Caco-2 (cell line): ENCODE results near the gene TCAF1. TPM values are rescaled to one million over a fixed set of nuclear protein-coding genes. Genes with fewer than 3 reads are reported as not detected.

Source experiments
- BruUV-seq: library from RNA; stranded (reverse); fragments of 400-500 nt; replicated peaks from 2 replicates; lab custom pipeline; 2021; lab: Mats Ljungman, UMichigan
- CTCF ChIA-PET: fragments of 300-600 bp; sonication (Branson Sonifier 250); formaldehyde crosslinking; loops from one replicate; lab custom pipeline; 2022; ENCODE audit warnings: antibody characterized with exemption; lab: Charles Lee
- POLR2A ChIA-PET: fragments of 300-600 bp; sonication (Branson Sonifier 250); formaldehyde crosslinking; loops from one replicate; lab custom pipeline; 2022; ENCODE audit warnings: antibody characterized with exemption; lab: Charles Lee
- DNase-seq, 2 experiments: peaks; one replicate each; pipeline versions ENCODE4 v3.0.0 to v3.0.0-alpha.2; 2020 to 2022
- H3K27me3 ChIP-seq: replicated peaks from 2 replicates; pipeline ENCODE4 v1.6.0; 2011; ENCODE audit warnings: low read length; ENCODE audit not compliant: control insufficient read depth, insufficient read depth
- H3K36me3 ChIP-seq: 2 replicates; pipeline ENCODE4 v1.5.1; 2011; ENCODE audit warnings: low read length; ENCODE audit not compliant: control insufficient read depth, insufficient read depth
- H3K4me1 ChIP-seq: fragments of 250-450 bp; sonication (Bioruptor Pico); 2 replicates; pipeline ENCODE4 v1.5.1; 2020; ENCODE audit warnings: mild to moderate bottlenecking
- H3K4me3 ChIP-seq: 2 replicates; pipeline ENCODE4 v1.5.1; 2011; ENCODE audit warnings: low read depth, mild to moderate bottlenecking, control low read depth, low read length
- H3K9me3 ChIP-seq: fragments of 250-450 bp; sonication (Bioruptor Pico); 2 replicates; pipeline ENCODE4 v1.5.1; 2020; ENCODE audit warnings: mild to moderate bottlenecking, moderate library complexity
- H3K27ac Mint-ChIP-seq: one replicate; pipeline ENCODE4 v1.8.0; 2022; ENCODE audit warnings: mixed read lengths; ENCODE audit not compliant: unreplicated experiment
- H3K27me3 Mint-ChIP-seq: one replicate; pipeline ENCODE4 v1.8.0; 2022; ENCODE audit warnings: mixed read lengths; ENCODE audit not compliant: insufficient read depth, unreplicated experiment
- H3K36me3 Mint-ChIP-seq: one replicate; pipeline ENCODE4 v1.8.0; 2022; ENCODE audit warnings: mild to moderate bottlenecking, mixed read lengths; ENCODE audit not compliant: insufficient read depth, unreplicated experiment
- H3K4me1 Mint-ChIP-seq: one replicate; pipeline ENCODE4 v1.8.0; 2022; ENCODE audit warnings: low read depth, mixed read lengths; ENCODE audit not compliant: unreplicated experiment
- H3K4me3 Mint-ChIP-seq: one replicate; pipeline ENCODE4 v1.8.0; 2022; ENCODE audit warnings: mild to moderate bottlenecking, moderate library complexity, mixed read lengths; ENCODE audit not compliant: unreplicated experiment
- H3K9me3 Mint-ChIP-seq: one replicate; pipeline ENCODE4 v1.8.0; 2022; ENCODE audit warnings: mixed read lengths; ENCODE audit not compliant: unreplicated experiment
- CTCF ChIP-seq, 2 experiments: fragments of 200-600 bp in 1 of 2; IDR thresholded peaks; 1 replicate in 1 of 2; 2 replicates in 1 of 2; pipeline versions ENCODE4 v1.5.1 to v1.8.0; 2011 to 2022; ENCODE audit warnings: antibody characterized with exemption in 1 of 2, control low read depth in 1 of 2, inconsistent platforms in 1 of 2, low read depth in 1 of 2, low read length in 1 of 2, mild to moderate bottlenecking in 1 of 2, moderate library complexity in 1 of 2; ENCODE audit not compliant: insufficient read depth in 1 of 2, severe bottlenecking in 1 of 2, unreplicated experiment in 1 of 2
- intact Hi-C: fragments of 100-400 bp; cut with micrococcal nuclease; formaldehyde crosslinking; loops from one replicate; pipeline ENCODE4 v1.10.0; 2022; ENCODE audit not compliant: unreplicated experiment
- total RNA-seq: library from RNA; stranded (reverse); gene quantifications from 2 replicates; pipeline ENCODE4 v1.2.3, GENCODE V29; 2022

Gene TCAF1
- total RNA-seq, 1 experiment from 2014 or later = 92.3 TPM

GRCh38 chr7:143900230-143900766 is 1.7 kb downstream of the TCAF1 start:
- H3K27me3 Mint-ChIP-seq = no peaks in the 10 kb centered on the region
- CTCF ChIA-PET = interaction anchor here (0.6 to 3.5 kb wide), 2 partner anchors 228 to 285 kb away, joined by 3 to 20 read pairs; no protein-coding TSS in a partner anchor
- peaks cover 35% of the 10 kb centered on the region for H3K4me1 Mint-ChIP-seq
- Histone ChIP-seq H3K4me1 (peaks cover 21% of the 10 kb centered on the region), H3K36me3 (0 out of 2 replicates have a peak, but pooled peaks cover 1% of the 10 kb centered on the region), H3K4me3 (peak overlapping the region; percentile 90), H3K27me3 (no peaks in the 10 kb centered on the region), H3K9me3 (no peaks in the 10 kb centered on the region)
- H3K9me3 Mint-ChIP-seq = no peaks in the 10 kb centered on the region
- intact Hi-C loops = loop anchor here (2.0 kb wide), 1 partner anchor 73 kb away; no protein-coding TSS in a partner anchor
- peak; percentile 36 to 61 for DNase-seq
- H3K4me3 Mint-ChIP-seq = peak overlapping the region; percentile 92
- no TSS peak for BruUV-seq
- POLR2A ChIA-PET = interaction anchor here (2.5 kb wide), 1 partner anchor 74 kb away, joined by 31 read pairs; no protein-coding TSS in a partner anchor
- H3K36me3 Mint-ChIP-seq = peaks cover 18% of the 10 kb centered on the region
- H3K27ac Mint-ChIP-seq = peak overlapping the region; percentile 94
- no peak for TF ChIP-seq CTCF (IDR thresholded peaks at IDR 0.05; ENCODE audit: insufficient read depth in 1 of 2, low read depth in 1 of 2, low read length in 1 of 2, severe bottlenecking in 1 of 2, unreplicated experiment in 1 of 2)

- Mint-ChIP-seq H3K9me3 (no peaks in the 10 kb centered on the region), H3K4me1 (peaks cover 22% of the 10 kb centered on the region), H3K27ac (peak overlapping the region; percentile 94), H3K27me3 (no peaks in the 10 kb centered on the region), H3K36me3 (peaks cover 13% of the 10 kb centered on the region), H3K4me3 (peak overlapping the region; percentile 92)
- intact Hi-C loops = no loop called here
- Histone ChIP-seq H3K27me3 (no peaks in the 10 kb centered on the region), H3K4me3 (no peak overlapping the region), H3K36me3 (0 out of 2 replicates have a peak, but pooled peaks cover 1% of the 10 kb centered on the region), H3K4me1 (peaks cover 13% of the 10 kb centered on the region), H3K9me3 (no peaks in the 10 kb centered on the region; the same call in 1 of the 2 replicates)
- CTCF ChIA-PET = interaction anchor here (3.5 kb wide), 1 partner anchor 229 kb away, joined by 20 read pairs; no protein-coding TSS in a partner anchor
- DNase-seq = no peak
- POLR2A ChIA-PET = no interaction called here
- no TSS peak for BruUV-seq
- TF ChIP-seq CTCF (IDR thresholded peaks at IDR 0.05; ENCODE audit: insufficient read depth in 1 of 2, low read depth in 1 of 2, low read length in 1 of 2, severe bottlenecking in 1 of 2, unreplicated experiment in 1 of 2) = no peak
Measured at GRCh38 chr7:143898810-143899209, 3.2 kb downstream of the TCAF1 start.

- no peak overlapping the region for H3K4me3 Mint-ChIP-seq
- H3K27me3 Mint-ChIP-seq = no peaks in the 10 kb centered on the region
- no TSS peak for BruUV-seq
- Histone ChIP-seq H3K9me3 (peaks cover 12% of the 10 kb centered on the region; the same call in 1 of the 2 replicates), H3K36me3 (0 out of 2 replicates have a peak, but pooled peaks cover 1% of the 10 kb centered on the region), H3K27me3 (no peaks in the 10 kb centered on the region), H3K4me1 (peaks cover 13% of the 10 kb centered on the region), H3K4me3 (no peak overlapping the region)
- CTCF ChIA-PET = no interaction called here
- DNase-seq = no peak
- POLR2A ChIA-PET = no interaction called here
- peaks cover 23% of the 10 kb centered on the region for H3K4me1 Mint-ChIP-seq
- TF ChIP-seq CTCF (IDR thresholded peaks at IDR 0.05; ENCODE audit: insufficient read depth in 1 of 2, low read depth in 1 of 2, low read length in 1 of 2, severe bottlenecking in 1 of 2, unreplicated experiment in 1 of 2) = no peak
- intact Hi-C loops = no loop called here
- peaks cover 19% of the 10 kb centered on the region for H3K36me3 Mint-ChIP-seq
- H3K27ac Mint-ChIP-seq = no peak overlapping the region
- H3K9me3 Mint-ChIP-seq = peaks cover 6% of the 10 kb centered on the region
Measured at GRCh38 chr7:143896667-143897066, 5.3 kb downstream of the TCAF1 start.
